Measurements from ENCODE around the gene PHACTR3.

PHACTR3 gene

GRCh38 chr20:59650418-59650817 is 46.1 kb downstream of the PHACTR3 start:
- DNase-seq: no peak

GRCh38 chr20:59652381-59652780 is 48.0 kb downstream of the PHACTR3 start:
- no peak for DNase-seq

GRCh38 chr20:59656417-59656816 is 52.1 kb downstream of the PHACTR3 start:
- no peak for DNase-seq

GRCh38 chr20:59657459-59658046 is 53.2 kb downstream of the PHACTR3 start:
- no peak for DNase-seq

- DNase-seq: no peak
Observed at GRCh38 chr20:59660471-59660870, 56.1 kb downstream of the PHACTR3 start.

GRCh38 chr20:59661153-59661552 is 56.8 kb downstream of the PHACTR3 start:
- DNase-seq: no peak

- DNase-seq: no peak
Observed at GRCh38 chr20:59661621-59662020, 57.3 kb downstream of the PHACTR3 start.

GRCh38 chr20:59662161-59662560 is 57.8 kb downstream of the PHACTR3 start:
- DNase-seq: no peak

- no peak for DNase-seq
Observed at GRCh38 chr20:59662856-59663512, 58.6 kb downstream of the PHACTR3 start.

GRCh38 chr20:59663513-59664060 is 59.2 kb downstream of the PHACTR3 start:
- no peak for DNase-seq

- DNase-seq: no peak
Observed at GRCh38 chr20:59664421-59664941, 60.1 kb downstream of the PHACTR3 start.

- no peak for DNase-seq
Observed at GRCh38 chr20:59665656-59666555, 61.6 kb downstream of the PHACTR3 start.

GRCh38 chr20:59666586-59666985 is 62.2 kb downstream of the PHACTR3 start:
- no peak for DNase-seq

- DNase-seq: no peak
Observed at GRCh38 chr20:59667131-59667530, 62.8 kb downstream of the PHACTR3 start.

GRCh38 chr20:59667981-59668515 is 63.7 kb downstream of the PHACTR3 start:
- DNase-seq: no peak

GRCh38 chr20:59668926-59669850 is 64.8 kb downstream of the PHACTR3 start:
- DNase-seq: no peak

- DNase-seq: no peak
Observed at GRCh38 chr20:59670786-59671492, 66.6 kb downstream of the PHACTR3 start.

GRCh38 chr20:59671661-59672471 is 67.5 kb downstream of the PHACTR3 start:
- no peak for DNase-seq

GRCh38 chr20:59672576-59672975 is 68.2 kb downstream of the PHACTR3 start:
- no peak for DNase-seq

- no peak for DNase-seq
Observed at GRCh38 chr20:59673288-59673997, 69.1 kb downstream of the PHACTR3 start.
